ENCODE results near the gene NPC1. TPM values are rescaled to one million over a fixed set of nuclear protein-coding genes. Genes with fewer than 3 reads are reported as not detected.

NPC1 gene
- total RNA-seq, 1 experiment from 2014 or later, result 51.6 TPM

- BruUV-seq (replicated peaks), result no TSS peak
- peak overlapping the region; percentile 10 for H3K9ac ChIP-seq (ENCODE audit: low read length)
- H3K4me1 ChIP-seq (ENCODE audit: control insufficient read depth in 1 of 2, insufficient read depth in 2 of 2, low read length in 2 of 2), result peaks cover 18 to 33% of the 10 kb centered on the region in 2 experiments
- peak overlapping the region; percentile 44; the same call in 1 of the 2 replicates for H3K27ac ChIP-seq (ENCODE audit: low read depth, low read length)
- ATAC-seq (no peak), DNase-seq (ENCODE audit: low read depth, low spot score) (no peak)
- H3K9me2 ChIP-seq (ENCODE audit: insufficient read depth), result no peaks in the 10 kb centered on the region
- H3K4me3 ChIP-seq (replicated peaks in 1 of 2; ENCODE audit: low read depth in 1 of 2, low read length in 2 of 2), result no peak overlapping the region
- no peaks in the 10 kb centered on the region for H3K79me2 ChIP-seq (ENCODE audit: insufficient read depth, low read length)
- no peak overlapping the region for H2AFZ ChIP-seq (ENCODE audit: low read depth, low read length, poor library complexity, severe bottlenecking)
- no peaks in the 10 kb centered on the region for H4K20me1 ChIP-seq (ENCODE audit: insufficient read depth)
- no peaks in the 10 kb centered on the region for H3K9me3 ChIP-seq (ENCODE audit: control insufficient read depth in 1 of 2, insufficient read depth in 1 of 2, low read depth in 1 of 2, low read length in 2 of 2)
- ChIA-PET CTCF (interaction anchor here (3.3 kb wide), 1 partner anchor 155 kb away, joined by 11 read pairs; no protein-coding TSS in a partner anchor), RAD21 (ENCODE audit: low non-redundant PET in 1 of 2, low total read pairs in 2 of 2, uncharacterized antibody in 2 of 2, unreplicated experiment in 2 of 2) (no interaction called here), POLR2A (no interaction called here)
- peak overlapping the region; percentile 36 for H3K4me2 ChIP-seq (ENCODE audit: low read length)
- no peak for TF ChIP-seq CBX3 (IDR thresholded peaks at IDR 0.05; ENCODE audit: low read depth)
- no peak for TF ChIP-seq EZH2phosphoT487 (IDR thresholded peaks at IDR 0.05; ENCODE audit: borderline replicate concordance)
- no peak for TF ChIP-seq FOSL1 (IDR thresholded peaks at IDR 0.05; ENCODE audit: low read depth)
- TF ChIP-seq SIN3A (IDR thresholded peaks at IDR 0.05; ENCODE audit: low read depth), result no peak
- TF ChIP-seq POLR2AphosphoS5 (IDR thresholded peaks at IDR 0.05; ENCODE audit: low read depth, low read length), result no peak
- no peak for TF ChIP-seq ZFX (IDR thresholded peaks at IDR 0.05)
- no peak for TF ChIP-seq SP1 (IDR thresholded peaks at IDR 0.05; ENCODE audit: low read depth)
- no peak for TF ChIP-seq ATF3 (IDR thresholded peaks at IDR 0.05)
- no peak for TF ChIP-seq MAX (IDR thresholded peaks at IDR 0.05)
- no peak for TF ChIP-seq CTCF (IDR thresholded peaks at IDR 0.05 in 2 of 3, conservative IDR thresholded peaks at IDR 0.05 in 1 of 3; ENCODE audit: borderline replicate concordance in 1 of 3, insufficient read depth in 1 of 3, low read depth in 2 of 3, low read length in 2 of 3)
- no peak for TF ChIP-seq POLR2A (IDR thresholded peaks at IDR 0.05; ENCODE audit: borderline replicate concordance, extremely low read depth, insufficient read depth, insufficient read length)
- no peak for TF ChIP-seq SRF (IDR thresholded peaks at IDR 0.05; ENCODE audit: low read depth)
- TF ChIP-seq CEBPB (IDR thresholded peaks at IDR 0.05; ENCODE audit: low read depth), result no peak
- TF ChIP-seq RAD21 (IDR thresholded peaks at IDR 0.05; ENCODE audit: low read depth), result no peak
- TF ChIP-seq YY1 (IDR thresholded peaks at IDR 0.05; ENCODE audit: extremely low read depth, insufficient replicate concordance, low read depth, low read length), result no peak
- TF ChIP-seq EGR1 (IDR thresholded peaks at IDR 0.05; ENCODE audit: low read depth), result no peak
- H3K36me3 ChIP-seq (ENCODE audit: control insufficient read depth in 1 of 2, insufficient read depth in 2 of 2, low read length in 2 of 2), result peaks cover 32 to 33% of the 10 kb centered on the region in 2 experiments
- intact Hi-C loops (cut with micrococcal nuclease), result no loop called here
- no peaks in the 10 kb centered on the region for H3K27me3 ChIP-seq (ENCODE audit: insufficient read depth, low read length)
Observed at GRCh38 chr18:23548275-23548674, 38.0 kb downstream of the NPC1 start.
